Osteoblast (primary cell): Measurements from ENCODE around the gene EVI5. TPM values are rescaled to one million over a fixed set of nuclear protein-coding genes. Genes with fewer than 3 reads are reported as not detected.
A peak's percentile ranks its signal among the peaks of the same experiment; 100 is the strongest.

Experiments used
- DNase-seq: peaks from one replicate; pipeline ENCODE4 v3.0.0; 2011; ENCODE audit warnings: low spot score, mixed read lengths; ENCODE audit not compliant: insufficient read length; ENCODE audit errors: missing footprints
- H2AFZ ChIP-seq: 2 replicates; pipeline ENCODE4 v1.6.0; 2011; ENCODE audit warnings: mild to moderate bottlenecking, low read length
- H3K27ac ChIP-seq: 2 replicates; pipeline ENCODE4 v1.5.1; 2011; ENCODE audit warnings: mild to moderate bottlenecking, low read depth, low read length, moderate library complexity
- H3K27me3 ChIP-seq: 2 replicates; pipeline ENCODE4 v1.6.0; 2012; ENCODE audit warnings: mild to moderate bottlenecking, control low read depth, inconsistent platforms, low read length, moderate library complexity; ENCODE audit not compliant: insufficient read depth
- H3K36me3 ChIP-seq: 2 replicates; pipeline ENCODE4 v1.5.1; 2011; ENCODE audit warnings: mild to moderate bottlenecking, low read length, control low read depth, moderate library complexity; ENCODE audit not compliant: insufficient read depth
- H3K4me1 ChIP-seq: 2 replicates; pipeline ENCODE4 v1.5.1; 2011; ENCODE audit warnings: mild to moderate bottlenecking, low read length, control low read depth, moderate library complexity; ENCODE audit not compliant: insufficient read depth
- H3K4me2 ChIP-seq: 2 replicates; pipeline ENCODE4 v1.6.0; 2011; ENCODE audit warnings: mild to moderate bottlenecking, low read length; ENCODE audit not compliant: insufficient read depth
- H3K4me3 ChIP-seq: fragments of 200-600 bp; sonication (generic); 3 replicates; pipeline ENCODE4 v1.5.1; 2012; ENCODE audit warnings: mild to moderate bottlenecking, low read length, inconsistent platforms; ENCODE audit not compliant: insufficient read depth
- H3K79me2 ChIP-seq: 2 replicates; pipeline ENCODE4 v1.6.0; 2012; ENCODE audit warnings: mild to moderate bottlenecking, low read length, control low read depth, inconsistent platforms; ENCODE audit not compliant: insufficient read depth
- H3K9me3 ChIP-seq: 2 replicates; pipeline ENCODE4 v1.5.1; 2011; ENCODE audit warnings: low read depth, low read length, control low read depth
- H4K20me1 ChIP-seq: 2 replicates; pipeline ENCODE4 v1.6.0; 2012; ENCODE audit warnings: mild to moderate bottlenecking, low read length, control low read depth; ENCODE audit not compliant: insufficient read depth
- CTCF ChIP-seq: IDR thresholded peaks from 2 replicates; pipeline ENCODE4 v1.5.1; 2011; ENCODE audit warnings: mild to moderate bottlenecking, low read depth, low read length, moderate library complexity; ENCODE audit errors: extremely low read depth
- total RNA-seq: library from RNA; depleted of rRNA; stranded (reverse); fragments of >200 nt; gene quantifications from 2 replicates; pipeline ENCODE4 v1.2.3, GENCODE V29; 2012

Gene EVI5
- total RNA-seq, 1 donor, result 51.8 TPM

GRCh38 chr1:92480813-92481598 is 303.9 kb downstream of the EVI5 start:
- peak; percentile 78 for DNase-seq
- H3K27ac ChIP-seq, result no peak overlapping the region
- no peak overlapping the region for H3K4me3 ChIP-seq
- no peaks in the 10 kb centered on the region for H3K36me3 ChIP-seq
- H2AFZ ChIP-seq, result no peak overlapping the region
- peaks cover 18% of the 10 kb centered on the region for H3K4me1 ChIP-seq
- H3K9me3 ChIP-seq, result no peaks in the 10 kb centered on the region
- no peak for TF ChIP-seq CTCF
- peaks cover 97% of the 10 kb centered on the region for H3K27me3 ChIP-seq
- no peaks in the 10 kb centered on the region for H3K79me2 ChIP-seq
- peaks cover 13% of the 10 kb centered on the region for H4K20me1 ChIP-seq
- H3K4me2 ChIP-seq, result no peak overlapping the region

GRCh38 chr1:92480200-92480812 is 304.6 kb downstream of the EVI5 start:
- Histone ChIP-seq H3K9me3 (no peaks in the 10 kb centered on the region), H2AFZ (no peak overlapping the region), H3K27me3 (peaks cover 96% of the 10 kb centered on the region), H3K4me1 (peaks cover 14% of the 10 kb centered on the region), H3K79me2 (no peaks in the 10 kb centered on the region), H3K4me3 (no peak overlapping the region), H3K27ac (no peak overlapping the region), H3K4me2 (no peak overlapping the region), H3K36me3 (no peaks in the 10 kb centered on the region), H4K20me1 (peaks cover 13% of the 10 kb centered on the region)
- TF ChIP-seq CTCF, result no peak
- no peak for DNase-seq

DNA sequence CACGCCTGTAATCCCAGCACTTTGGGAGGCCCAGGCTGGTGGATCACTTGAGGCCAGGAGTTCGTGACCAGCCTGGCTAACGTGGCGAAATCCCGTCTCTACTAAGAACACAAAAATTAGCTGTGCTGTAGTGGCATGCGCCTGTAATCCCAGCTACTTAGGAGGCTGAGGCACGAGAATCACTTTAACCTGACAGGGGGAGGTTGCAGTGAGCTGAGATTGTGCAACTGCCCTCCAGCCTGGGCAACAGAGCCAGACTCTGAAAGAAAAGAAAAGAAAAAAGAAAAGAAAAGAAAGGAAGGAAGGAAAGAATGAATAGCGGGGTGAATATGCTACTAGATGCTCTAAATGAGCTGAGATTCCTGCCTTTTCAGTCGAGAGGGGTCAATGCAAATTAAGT is 305.3 kb downstream of the EVI5 start:
- Histone ChIP-seq H3K27ac (no peak overlapping the region), H3K4me1 (peaks cover 9% of the 10 kb centered on the region), H2AFZ (no peak overlapping the region), H4K20me1 (peaks cover 8% of the 10 kb centered on the region), H3K4me3 (no peak overlapping the region), H3K27me3 (peaks cover 96% of the 10 kb centered on the region), H3K4me2 (no peak overlapping the region), H3K36me3 (no peaks in the 10 kb centered on the region), H3K9me3 (no peaks in the 10 kb centered on the region), H3K79me2 (no peaks in the 10 kb centered on the region)
- DNase-seq, result no peak
- no peak for TF ChIP-seq CTCF

- DNase-seq, result peak; percentile 87
- peaks cover 9% of the 10 kb centered on the region for H3K4me1 ChIP-seq
- peaks cover 92% of the 10 kb centered on the region for H3K27me3 ChIP-seq
- H3K4me2 ChIP-seq, result no peak overlapping the region
- no peak overlapping the region for H2AFZ ChIP-seq
- no peak overlapping the region for H3K4me3 ChIP-seq
- no peak for TF ChIP-seq CTCF
- H3K9me3 ChIP-seq, result no peaks in the 10 kb centered on the region
- H3K79me2 ChIP-seq, result no peaks in the 10 kb centered on the region
- H3K27ac ChIP-seq, result no peak overlapping the region
- H4K20me1 ChIP-seq, result peaks cover 5% of the 10 kb centered on the region
- no peaks in the 10 kb centered on the region for H3K36me3 ChIP-seq
Observed at GRCh38 chr1:92478393-92478792, 306.5 kb downstream of the EVI5 start.
